Mucosa of gallbladder (tissue), 1 donor: Measurements from ENCODE around the gene TNFRSF9. TPM values are rescaled to one million over a fixed set of nuclear protein-coding genes. Genes with fewer than 3 reads are reported as not detected.

ENCODE experiments used
- DNase-seq: peaks from one replicate; pipeline ENCODE4 v3.0.0-alpha.2; 2020; ENCODE audit warnings: low spot score
- total RNA-seq: library from RNA; stranded (reverse); gene quantifications from one replicate; pipeline ENCODE4 v1.2.1, GENCODE V29; 2021
- donor health status: DM: no; HTN: no; CAD: no.

The TNFRSF9 gene
- total RNA-seq, 1 donor from 2014 or later = 0.35 TPM

GRCh38 chr1:7873801-7874795, 66.5 kb downstream of the TNFRSF9 start:
- no peak for DNase-seq

- DNase-seq = no peak
Measured at GRCh38 chr1:7871136-7871535, 69.5 kb downstream of the TNFRSF9 start.

GRCh38 chr1:7869136-7869920, 71.3 kb downstream of the TNFRSF9 start:
- DNase-seq = no peak

DNA sequence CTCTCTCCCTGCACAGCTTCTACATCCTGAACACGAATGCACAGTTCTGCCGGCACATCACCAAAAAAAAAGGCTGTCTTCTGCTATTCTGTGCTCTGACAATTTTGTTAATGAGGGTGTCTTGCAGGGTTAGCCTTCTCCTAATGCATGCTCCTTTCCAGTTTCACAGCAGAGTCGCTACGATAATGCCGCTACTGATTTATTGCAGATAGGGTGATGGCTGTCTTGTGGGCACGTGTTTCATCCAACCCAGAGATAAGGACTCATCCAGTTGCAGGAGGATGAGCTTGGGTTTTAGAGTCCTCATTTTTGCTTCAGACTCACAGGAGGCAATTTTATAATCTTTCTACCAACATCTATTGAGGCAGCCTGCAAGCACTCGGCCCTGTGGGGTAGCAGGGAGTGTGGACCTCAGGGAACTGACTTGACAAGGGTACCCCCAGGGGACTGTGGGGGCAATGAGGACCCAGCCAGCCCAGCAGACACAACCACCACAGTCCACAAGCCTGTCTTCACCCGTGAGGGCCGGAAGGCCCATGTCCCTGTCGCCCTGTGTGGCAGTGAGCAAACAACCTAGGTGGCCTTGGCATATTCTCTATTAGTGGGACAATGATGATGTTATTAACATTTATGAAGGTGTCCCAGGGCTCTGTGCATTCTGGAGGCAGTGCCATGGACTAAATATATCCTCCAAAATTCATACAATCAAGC, 72.4 kb downstream of the TNFRSF9 start:
- DNase-seq = no peak

- no peak for DNase-seq
Measured at GRCh38 chr1:7865978-7866377, 74.7 kb downstream of the TNFRSF9 start.

Other genes with a start within 250 kb of the TNFRSF9 start
- 92.0 TPM for gene VAMP3, start 169.5 kb downstream of the TNFRSF9 start, total RNA-seq
- 31.5 TPM for gene PER3, start 156.5 kb downstream of the TNFRSF9 start, total RNA-seq
- gene UTS2, start 87.8 kb downstream of the TNFRSF9 start, total RNA-seq = not detected
- gene PARK7, start 20.9 kb upstream of the TNFRSF9 start, total RNA-seq = 261 TPM
- gene ERRFI1, start 85.5 kb upstream of the TNFRSF9 start, total RNA-seq = 76.8 TPM